Measurements from ENCODE around the gene CBR3.

DNA sequence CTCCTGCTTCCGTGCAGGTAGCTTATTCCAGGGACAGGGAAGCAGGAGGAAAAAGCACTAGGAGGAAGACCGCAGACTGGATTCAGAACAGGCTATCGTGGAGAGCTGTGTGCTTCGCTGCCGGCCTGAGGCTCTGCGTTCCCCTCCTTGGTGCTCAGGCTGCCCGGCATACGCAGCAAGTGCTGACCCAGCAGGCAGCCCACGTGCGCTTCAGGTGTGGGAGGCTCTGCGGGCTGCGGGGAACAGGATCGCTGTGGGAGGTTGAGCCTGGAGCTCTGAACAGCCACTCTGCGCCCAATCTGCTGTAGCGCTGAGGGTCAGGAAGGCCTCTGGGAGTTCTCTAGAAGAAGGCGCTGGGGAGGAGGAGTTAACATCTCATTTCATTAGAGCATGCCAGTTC lies 49.7 kb downstream of the CBR3 start:
- TF ChIP-seq POLR2AphosphoS5 (IDR thresholded peaks at IDR 0.05; ENCODE audit: control insufficient read depth, insufficient read depth, low read depth, low read length) (no peak), POLR2A (conservative IDR thresholded peaks at IDR 0.05) (no peak), ATF7 (IDR thresholded peaks at IDR 0.05) (no peak)

Measured in K562 (cell line).